ENCODE measurements around the gene METAP1D.
A peak's percentile ranks its signal among the peaks of the same experiment; 100 is the strongest.

METAP1D gene

GRCh38 chr2:171999604-172000469 lies at the start of gene METAP1D:
TSS of gene METAP1D (plus strand) at chr2:171999953. CDS start at chr2:171999970, 17 bp downstream.
- Histone ChIP-seq H3K27me3 (ENCODE audit: insufficient read depth, low read length) (peaks cover 18% of the 10 kb centered on the region), H3K4me1 (ENCODE audit: insufficient read depth, low read length) (peaks cover 4% of the 10 kb centered on the region; the same call in 1 of the 2 replicates)

DNA sequence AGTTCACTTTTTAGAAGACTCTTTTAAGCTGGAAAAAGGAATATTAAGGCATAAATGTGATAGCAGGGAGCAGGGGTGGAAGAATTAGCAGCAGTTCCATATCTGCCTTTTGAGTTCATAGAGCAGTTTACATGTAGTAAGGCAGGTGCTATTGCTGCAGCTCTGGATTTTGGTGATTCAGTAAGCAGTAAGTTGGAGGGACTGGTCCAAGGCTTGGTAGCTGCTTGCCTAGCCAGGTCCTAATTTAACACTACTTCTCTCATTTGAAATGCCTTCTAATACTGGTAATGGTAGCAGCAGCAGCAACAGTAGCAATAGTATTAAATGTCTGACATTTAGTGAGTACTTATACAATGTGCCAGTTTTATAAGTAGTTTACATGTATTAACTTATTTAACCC lies 47.5 kb upstream of the METAP1D start:
- Histone ChIP-seq H3K27ac (ENCODE audit: low read length) (no peak overlapping the region), H3K9me3 (ENCODE audit: insufficient read depth, low read depth, low read length) (no peaks in the 10 kb centered on the region), H3K4me3 (ENCODE audit: low read length) (no peak overlapping the region), H3K36me3 (ENCODE audit: insufficient read depth, low read depth, low read length) (peaks cover 27% of the 10 kb centered on the region), H3K27me3 (ENCODE audit: insufficient read depth, low read length) (no peaks in the 10 kb centered on the region), H3K9ac (ENCODE audit: low read depth, low read length) (no peak overlapping the region), H3K4me1 (ENCODE audit: insufficient read depth, low read length) (no peaks in the 10 kb centered on the region)

More at GRCh38 chr2:171999604-172000469, at the start of gene METAP1D:
- Histone ChIP-seq H3K36me3 (ENCODE audit: insufficient read depth, low read depth, low read length) (no peaks in the 10 kb centered on the region), H3K27ac (ENCODE audit: low read length) (peak within 1 kb of the TSS; percentile 67), H3K9ac (ENCODE audit: low read depth, low read length) (peak within 1 kb of the TSS; percentile 86), H3K4me3 (ENCODE audit: low read length) (peak within 1 kb of the TSS; percentile 76), H3K9me3 (ENCODE audit: insufficient read depth, low read depth, low read length) (no peaks in the 10 kb centered on the region)

GRCh38 chr2:171952748-171953147 lies 47.0 kb upstream of the METAP1D start:
- H3K4me1 ChIP-seq (ENCODE audit: insufficient read depth, low read length), result no peaks in the 10 kb centered on the region
- no peaks in the 10 kb centered on the region for H3K27me3 ChIP-seq (ENCODE audit: insufficient read depth, low read length)
- peaks cover 27% of the 10 kb centered on the region for H3K36me3 ChIP-seq (ENCODE audit: insufficient read depth, low read depth, low read length)
- H3K4me3 ChIP-seq (ENCODE audit: low read length), result no peak overlapping the region
- no peak overlapping the region for H3K9ac ChIP-seq (ENCODE audit: low read depth, low read length)
- no peaks in the 10 kb centered on the region for H3K9me3 ChIP-seq (ENCODE audit: insufficient read depth, low read depth, low read length)
- H3K27ac ChIP-seq (ENCODE audit: low read length), result no peak overlapping the region

DNA sequence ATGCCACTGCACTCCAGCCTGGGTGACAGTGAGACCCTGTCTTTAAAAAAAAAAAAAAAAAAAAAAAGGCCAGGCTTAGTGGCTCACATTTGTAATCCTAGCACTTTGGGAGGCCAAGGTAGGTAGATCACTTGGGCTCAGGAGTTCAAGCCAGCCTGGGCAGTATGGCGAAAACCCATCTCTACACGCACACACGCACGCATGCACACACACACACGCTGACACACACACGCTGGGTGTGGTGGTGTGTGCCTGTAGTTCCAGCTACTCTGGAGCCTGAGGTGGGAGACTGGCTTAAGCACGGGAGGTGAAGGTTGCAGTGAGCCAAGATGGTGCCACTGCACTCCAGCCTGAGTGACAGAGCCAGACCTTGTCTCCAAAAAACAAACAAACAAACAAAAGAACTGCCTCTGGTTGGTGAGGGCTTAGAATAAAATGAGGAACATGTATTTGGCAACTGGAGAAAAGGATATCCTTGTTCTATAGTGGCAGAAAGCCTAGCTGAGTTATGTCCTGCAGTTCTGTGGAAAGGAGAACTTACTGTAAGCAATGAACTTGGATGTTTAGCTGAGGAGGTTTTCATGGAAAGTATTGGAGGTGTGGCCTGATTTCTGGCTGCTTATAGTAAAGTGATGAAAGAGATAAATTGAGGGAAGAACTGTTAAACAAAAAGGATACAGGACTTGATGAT lies 43.5 kb upstream of the METAP1D start:
- H3K27me3 ChIP-seq (ENCODE audit: insufficient read depth, low read length), result no peaks in the 10 kb centered on the region
- H3K9ac ChIP-seq (ENCODE audit: low read depth, low read length), result no peak overlapping the region
- H3K27ac ChIP-seq (ENCODE audit: low read length), result no peak overlapping the region
- H3K9me3 ChIP-seq (ENCODE audit: insufficient read depth, low read depth, low read length), result no peaks in the 10 kb centered on the region
- peaks cover 23% of the 10 kb centered on the region for H3K36me3 ChIP-seq (ENCODE audit: insufficient read depth, low read depth, low read length)
- H3K4me1 ChIP-seq (ENCODE audit: insufficient read depth, low read length), result no peaks in the 10 kb centered on the region
- no peak overlapping the region for H3K4me3 ChIP-seq (ENCODE audit: low read length)

DNA sequence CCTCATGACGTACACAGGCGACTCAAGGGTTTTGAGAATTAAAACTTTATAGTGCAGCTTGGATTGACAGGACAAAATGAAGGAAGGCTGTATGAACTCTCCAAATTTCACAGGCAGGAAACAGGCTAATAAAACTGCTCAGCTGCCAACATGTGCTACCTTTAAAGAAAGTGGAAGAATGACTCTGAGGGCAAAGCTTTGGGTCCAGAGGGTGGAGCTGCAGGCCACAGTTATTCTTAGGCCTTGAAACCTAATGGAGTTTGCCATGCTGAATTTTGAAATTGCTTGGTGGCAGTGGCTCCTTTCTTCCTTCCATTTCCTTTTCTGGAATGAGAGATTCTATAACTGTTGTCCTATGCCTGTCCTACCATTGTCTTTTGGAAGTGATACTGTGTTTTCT lies 42.7 kb upstream of the METAP1D start:
- H3K27ac ChIP-seq (ENCODE audit: low read length), result no peak overlapping the region
- H3K4me3 ChIP-seq (ENCODE audit: low read length), result no peak overlapping the region
- H3K27me3 ChIP-seq (ENCODE audit: insufficient read depth, low read length), result no peaks in the 10 kb centered on the region
- H3K36me3 ChIP-seq (ENCODE audit: insufficient read depth, low read depth, low read length), result peaks cover 24% of the 10 kb centered on the region
- no peaks in the 10 kb centered on the region for H3K4me1 ChIP-seq (ENCODE audit: insufficient read depth, low read length)
- no peaks in the 10 kb centered on the region for H3K9me3 ChIP-seq (ENCODE audit: insufficient read depth, low read depth, low read length)
- no peak overlapping the region for H3K9ac ChIP-seq (ENCODE audit: low read depth, low read length)

DNA sequence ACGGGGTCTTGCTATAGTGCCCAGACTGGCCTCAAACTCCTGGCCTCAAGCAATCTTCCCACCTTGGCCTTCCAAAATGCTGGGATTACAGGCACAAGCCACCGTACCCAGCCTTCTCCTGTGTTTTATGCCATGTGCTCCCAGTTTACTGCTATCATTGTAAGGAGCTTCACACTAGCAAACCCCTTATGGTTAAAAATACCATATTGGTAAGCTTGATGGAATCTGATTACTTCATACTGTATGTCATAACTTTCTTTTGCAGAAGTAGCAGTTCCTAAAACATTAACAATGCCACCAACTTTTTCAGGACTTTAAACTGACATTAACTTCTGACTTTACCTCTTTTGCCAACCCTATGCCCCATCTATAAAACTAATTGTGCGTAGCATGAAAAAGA lies 41.3 kb upstream of the METAP1D start:
- peaks cover 14% of the 10 kb centered on the region for H3K36me3 ChIP-seq (ENCODE audit: insufficient read depth, low read depth, low read length)
- no peak overlapping the region for H3K9ac ChIP-seq (ENCODE audit: low read depth, low read length)
- H3K4me3 ChIP-seq (ENCODE audit: low read length), result no peak overlapping the region
- no peak overlapping the region for H3K27ac ChIP-seq (ENCODE audit: low read length)
- H3K27me3 ChIP-seq (ENCODE audit: insufficient read depth, low read length), result no peaks in the 10 kb centered on the region
- no peaks in the 10 kb centered on the region for H3K4me1 ChIP-seq (ENCODE audit: insufficient read depth, low read length)
- H3K9me3 ChIP-seq (ENCODE audit: insufficient read depth, low read depth, low read length), result no peaks in the 10 kb centered on the region

DNA sequence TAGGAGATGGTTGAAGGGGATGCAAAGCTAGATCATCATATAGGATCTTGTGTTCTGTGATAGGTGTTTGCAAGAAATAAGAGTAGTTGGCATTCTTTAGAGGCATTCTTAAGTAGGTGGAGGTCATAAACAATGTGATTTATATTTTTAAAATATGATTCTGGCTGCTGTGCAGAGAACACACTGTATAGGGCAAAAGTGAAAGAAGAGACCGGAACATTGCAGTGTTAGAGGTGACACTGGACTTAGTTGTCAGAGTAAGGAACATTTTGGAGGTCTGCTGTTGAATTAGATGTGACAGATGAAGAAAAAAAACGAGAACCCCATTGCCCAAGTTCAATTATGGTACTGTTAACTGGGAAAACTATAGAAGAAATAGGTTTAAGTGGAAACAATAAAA lies 39.8 kb upstream of the METAP1D start:
- no peak overlapping the region; the same call in 1 of the 2 replicates for H3K9ac ChIP-seq (ENCODE audit: low read depth, low read length)
- peaks cover 6% of the 10 kb centered on the region for H3K36me3 ChIP-seq (ENCODE audit: insufficient read depth, low read depth, low read length)
- no peak overlapping the region for H3K4me3 ChIP-seq (ENCODE audit: low read length)
- H3K9me3 ChIP-seq (ENCODE audit: insufficient read depth, low read depth, low read length), result no peaks in the 10 kb centered on the region
- H3K27ac ChIP-seq (ENCODE audit: low read length), result no peak overlapping the region
- no peaks in the 10 kb centered on the region for H3K27me3 ChIP-seq (ENCODE audit: insufficient read depth, low read length)
- no peaks in the 10 kb centered on the region for H3K4me1 ChIP-seq (ENCODE audit: insufficient read depth, low read length)

DNA sequence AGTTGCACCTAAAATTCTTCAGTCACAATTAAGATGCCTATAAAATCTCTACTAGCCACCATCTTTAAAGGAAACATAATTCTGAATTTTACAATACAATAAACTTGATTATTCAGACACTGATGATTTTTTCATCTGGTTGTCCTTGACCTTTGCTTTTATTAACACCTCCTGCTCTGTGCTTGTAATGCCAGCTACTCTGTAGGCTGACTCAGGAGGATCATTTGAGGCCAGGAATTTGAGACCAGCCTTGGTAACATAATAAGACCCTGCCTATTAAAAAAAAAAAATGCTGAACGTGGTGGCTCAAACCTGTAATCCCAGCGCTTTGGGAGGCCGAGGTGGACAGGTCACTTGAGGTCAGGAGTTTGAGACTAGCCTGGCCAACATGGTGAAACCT lies 39.2 kb upstream of the METAP1D start:
- H3K36me3 ChIP-seq (ENCODE audit: insufficient read depth, low read depth, low read length), result peaks cover 8% of the 10 kb centered on the region
- no peaks in the 10 kb centered on the region for H3K4me1 ChIP-seq (ENCODE audit: insufficient read depth, low read length)
- no peaks in the 10 kb centered on the region for H3K27me3 ChIP-seq (ENCODE audit: insufficient read depth, low read length)
- no peaks in the 10 kb centered on the region for H3K9me3 ChIP-seq (ENCODE audit: insufficient read depth, low read depth, low read length)
- no peak overlapping the region for H3K4me3 ChIP-seq (ENCODE audit: low read length)
- H3K27ac ChIP-seq (ENCODE audit: low read length), result no peak overlapping the region
- no peak overlapping the region for H3K9ac ChIP-seq (ENCODE audit: low read depth, low read length)

DNA sequence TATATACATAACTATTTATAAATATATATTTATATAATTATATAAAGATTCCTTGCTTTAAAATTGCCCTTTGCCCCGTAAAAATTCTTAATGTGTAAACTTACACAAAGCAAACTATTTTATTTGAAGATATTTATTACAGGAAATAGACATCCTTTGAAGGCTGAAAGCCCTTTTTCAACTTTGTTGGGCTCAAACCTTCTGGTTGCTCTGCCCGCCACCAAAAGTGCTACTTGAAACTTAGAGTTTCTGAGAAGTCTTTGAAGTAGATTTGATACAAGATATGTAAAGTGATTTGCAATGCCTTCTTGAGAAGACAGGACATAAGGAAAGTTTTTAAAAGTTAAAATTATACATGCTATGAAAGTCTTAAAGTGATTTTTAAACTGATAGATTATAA lies 36.6 kb upstream of the METAP1D start:
- Histone ChIP-seq H3K4me3 (ENCODE audit: low read length) (no peak overlapping the region), H3K27ac (ENCODE audit: low read length) (no peak overlapping the region), H3K4me1 (ENCODE audit: insufficient read depth, low read length) (no peaks in the 10 kb centered on the region), H3K9me3 (ENCODE audit: insufficient read depth, low read depth, low read length) (no peaks in the 10 kb centered on the region), H3K9ac (ENCODE audit: low read depth, low read length) (no peak overlapping the region), H3K27me3 (ENCODE audit: insufficient read depth, low read length) (no peaks in the 10 kb centered on the region), H3K36me3 (ENCODE audit: insufficient read depth, low read depth, low read length) (peaks cover 32% of the 10 kb centered on the region)

DNA sequence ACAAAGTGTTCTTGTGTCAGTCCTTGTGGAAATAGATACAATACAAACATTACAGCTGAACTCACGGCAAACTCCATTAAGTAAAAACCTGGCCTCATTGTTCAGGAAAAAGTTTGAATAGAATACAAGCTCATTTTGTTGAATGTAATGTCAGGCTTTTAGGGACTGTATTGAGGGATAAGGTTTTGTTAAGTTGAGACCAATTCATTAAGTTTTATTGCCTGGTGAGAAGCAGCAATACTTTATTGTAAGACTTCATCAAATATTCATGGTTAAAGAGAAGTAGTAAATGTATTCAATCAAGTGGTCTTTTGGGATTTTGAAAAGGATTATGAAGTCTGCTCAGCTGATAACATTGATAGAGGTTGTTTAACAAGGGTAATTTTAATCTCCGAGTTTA lies 35.4 kb upstream of the METAP1D start:
- Histone ChIP-seq H3K36me3 (ENCODE audit: insufficient read depth, low read depth, low read length) (peaks cover 40% of the 10 kb centered on the region), H3K4me3 (ENCODE audit: low read length) (no peak overlapping the region), H3K27me3 (ENCODE audit: insufficient read depth, low read length) (no peaks in the 10 kb centered on the region)

DNA sequence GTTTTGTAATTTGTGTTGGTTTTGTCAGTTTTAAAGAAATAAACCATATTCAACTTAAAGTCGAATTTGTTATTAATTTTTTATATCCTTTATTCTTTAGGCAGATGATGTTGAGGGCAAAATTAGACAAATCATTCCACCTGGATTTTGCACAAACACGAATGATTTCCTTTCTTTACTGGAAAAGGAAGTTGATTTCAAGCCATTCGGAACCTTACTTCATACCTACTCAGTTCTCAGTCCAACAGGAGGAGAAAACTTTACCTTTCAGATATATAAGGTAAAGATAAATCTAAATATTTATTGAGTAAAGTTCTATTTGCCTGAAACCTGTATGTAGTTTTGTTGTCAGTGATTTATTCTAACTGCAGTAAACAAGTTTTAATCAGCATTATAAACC lies 34.5 kb upstream of the METAP1D start:
- no peaks in the 10 kb centered on the region for H3K9me3 ChIP-seq (ENCODE audit: insufficient read depth, low read depth, low read length)
- no peak overlapping the region for H3K4me3 ChIP-seq (ENCODE audit: low read length)
- no peaks in the 10 kb centered on the region for H3K4me1 ChIP-seq (ENCODE audit: insufficient read depth, low read length)
- no peak overlapping the region for H3K27ac ChIP-seq (ENCODE audit: low read length)
- peaks cover 40% of the 10 kb centered on the region for H3K36me3 ChIP-seq (ENCODE audit: insufficient read depth, low read depth, low read length)
- no peak overlapping the region for H3K9ac ChIP-seq (ENCODE audit: low read depth, low read length)
- H3K27me3 ChIP-seq (ENCODE audit: insufficient read depth, low read length), result no peaks in the 10 kb centered on the region

More for the DNA sequence above, 35.4 kb upstream of the METAP1D start:
- H3K27ac ChIP-seq (ENCODE audit: low read length), result no peak overlapping the region
- H3K9ac ChIP-seq (ENCODE audit: low read depth, low read length), result no peak overlapping the region
- H3K9me3 ChIP-seq (ENCODE audit: insufficient read depth, low read depth, low read length), result no peaks in the 10 kb centered on the region
- no peaks in the 10 kb centered on the region for H3K4me1 ChIP-seq (ENCODE audit: insufficient read depth, low read length)

DNA sequence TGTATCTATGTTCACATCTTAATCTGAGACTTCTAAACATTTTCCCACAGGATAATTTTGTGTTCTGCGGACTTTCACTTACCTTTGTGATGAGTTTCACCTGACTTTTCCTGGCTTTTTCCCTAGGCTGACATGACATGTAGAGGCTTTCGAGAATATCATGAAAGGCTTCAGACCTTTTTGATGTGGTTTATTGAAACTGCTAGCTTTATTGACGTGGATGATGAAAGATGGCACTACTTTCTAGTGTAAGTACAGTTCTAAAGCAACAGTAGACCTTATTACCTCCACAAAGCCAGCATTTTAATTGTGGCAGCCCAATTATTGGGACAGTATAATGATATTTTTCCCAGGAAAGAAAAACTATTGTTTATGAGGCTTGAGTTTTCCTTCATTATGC lies 34.1 kb upstream of the METAP1D start:
- H3K4me1 ChIP-seq (ENCODE audit: insufficient read depth, low read length), result no peaks in the 10 kb centered on the region
- H3K9ac ChIP-seq (ENCODE audit: low read depth, low read length), result no peak overlapping the region
- no peaks in the 10 kb centered on the region for H3K27me3 ChIP-seq (ENCODE audit: insufficient read depth, low read length)
- no peak overlapping the region for H3K4me3 ChIP-seq (ENCODE audit: low read length)
- H3K9me3 ChIP-seq (ENCODE audit: insufficient read depth, low read depth, low read length), result no peaks in the 10 kb centered on the region
- H3K27ac ChIP-seq (ENCODE audit: low read length), result no peak overlapping the region
- peaks cover 40% of the 10 kb centered on the region for H3K36me3 ChIP-seq (ENCODE audit: insufficient read depth, low read depth, low read length)
